HepG2 (cell line): ENCODE data around the gene SLC45A1. TPM values are rescaled to one million over a fixed set of nuclear protein-coding genes. Genes with fewer than 3 reads are reported as not detected.

ENCODE experiments used
- ARID5B ChIP-seq: IDR thresholded peaks from 2 replicates; pipeline ENCODE4 v1.4.0; 2020; ENCODE audit warnings: mild to moderate bottlenecking, missing genetic modification reagents
- EED ChIP-seq: sonication (generic); formaldehyde crosslinking; IDR thresholded peaks from 2 replicates; pipeline ENCODE4 v1.5.0; 2020; ENCODE audit warnings: mild to moderate bottlenecking, missing genetic modification reagents
- FIP1L1 ChIP-seq: fragments of 200-400 bp; formaldehyde crosslinking; IDR thresholded peaks from 2 replicates; pipeline ENCODE4 v1.6.1; 2018; ENCODE audit warnings: low read depth, mild to moderate bottlenecking, low read length, moderate library complexity, borderline replicate concordance; ENCODE audit not compliant: insufficient read depth
- FOXA1 ChIP-seq, 2 experiments: fragments of 450-650 bp in 1 of 2; sonication (generic) in 1 of 2; formaldehyde crosslinking in 1 of 2; IDR thresholded peaks; 2 replicates each; pipeline versions ENCODE4 v1.4.0 to v1.6.1; 2016 to 2020; ENCODE audit warnings: missing genetic modification reagents in 1 of 2
- HMGXB4 ChIP-seq, 2 experiments: sonication (generic) in 1 of 2; formaldehyde crosslinking in 1 of 2; IDR thresholded peaks; 2 replicates each; pipeline versions ENCODE4 v1.4.0 to v1.6.1; 2018 to 2020; ENCODE audit warnings: missing genetic modification reagents in 2 of 2, borderline replicate concordance in 1 of 2, low read depth in 1 of 2, mild to moderate bottlenecking in 1 of 2, missing biosample characterization in 1 of 2
- KDM5B ChIP-seq: sonication (generic); formaldehyde crosslinking; IDR thresholded peaks from 2 replicates; pipeline ENCODE4 v1.4.0; 2020; ENCODE audit warnings: missing genetic modification reagents, mild to moderate bottlenecking, borderline replicate concordance
- KDM6A ChIP-seq: IDR thresholded peaks from 2 replicates; pipeline ENCODE4 v1.6.1; 2016; ENCODE audit warnings: low read depth
- MEF2D ChIP-seq: sonication (generic); formaldehyde crosslinking; IDR thresholded peaks from 2 replicates; pipeline ENCODE4 v1.5.1; 2020; ENCODE audit warnings: mild to moderate bottlenecking, missing genetic modification reagents
- NPAS2 ChIP-seq: sonication (generic); formaldehyde crosslinking; IDR thresholded peaks from 2 replicates; pipeline ENCODE4 v1.8.0; 2022; ENCODE audit warnings: mild to moderate bottlenecking, missing genetic modification reagents, borderline replicate concordance
- SOX13 ChIP-seq, 3 experiments: fragments of 450-650 bp in 1 of 3; sonication (generic) in 1 of 3; formaldehyde crosslinking in 1 of 3; IDR thresholded peaks in 2 of 3; conservative IDR thresholded peaks in 1 of 3; 2 replicates each; pipeline versions ENCODE4 v1.5.0 to v1.6.1; 2016 to 2020; ENCODE audit warnings: antibody characterized with exemption in 1 of 3, mild to moderate bottlenecking in 1 of 3, missing compliant biosample characterization in 1 of 3, missing genetic modification reagents in 1 of 3, moderate library complexity in 1 of 3
- THAP9 ChIP-seq: sonication (generic); formaldehyde crosslinking; IDR thresholded peaks from 2 replicates; pipeline ENCODE4; 2020; ENCODE audit warnings: missing genetic modification reagents, mild to moderate bottlenecking, borderline replicate concordance
- ZBTB39 ChIP-seq: sonication (generic); formaldehyde crosslinking; IDR thresholded peaks from 2 replicates; pipeline ENCODE4 v1.5.0; 2020; ENCODE audit warnings: missing genetic modification reagents
- ZFP41 ChIP-seq: sonication (generic); formaldehyde crosslinking; IDR thresholded peaks from 2 replicates; pipeline ENCODE4 v1.4.0; 2020; ENCODE audit warnings: mild to moderate bottlenecking, missing genetic modification reagents, borderline replicate concordance
- ZMAT3 ChIP-seq: sonication (generic); formaldehyde crosslinking; conservative IDR thresholded peaks from 2 replicates; pipeline ENCODE4 v1.7.0; 2021; ENCODE audit warnings: missing genetic modification reagents
- ZNF335 ChIP-seq: sonication (generic); formaldehyde crosslinking; IDR thresholded peaks from 2 replicates; pipeline ENCODE4 v1.4.0; 2020; ENCODE audit warnings: missing genetic modification reagents
- polyA plus RNA-seq, 8 experiments: library from polyadenylated mRNA; depleted of rRNA in 3 of 8; stranded (reverse) in 7 of 8; unstranded in 1 of 8; fragments of >200 nt; fragmentation: Illumina TruSeq in 4 of 8; extraction: Trizol in 4 of 8; gene quantifications; 2 replicates each; pipeline versions ENCODE4 v1.2.1 to v1.2.3, GENCODE V29; 2011 to 2016; ENCODE audit warnings: low read depth in 4 of 8, missing spikeins in 1 of 8, mixed read lengths in 1 of 8; ENCODE audit not compliant: insufficient read depth in 1 of 8
- total RNA-seq, 5 experiments: library from RNA; depleted of rRNA; stranded (reverse); fragments of >200 nt; fragmentation: Illumina TruSeq; extraction: Trizol; gene quantifications; 2 replicates each; pipeline ENCODE4 v1.2.3, GENCODE V29; 2016; ENCODE audit warnings: low read depth in 1 of 5

The SLC45A1 gene
- total and polyA plus RNA-seq, 2 of the 13 experiments (the other 11 are each of a cell fraction or from before 2014, with no cell fraction given): not detected

GRCh38 chr1:8281843-8282509, 35.9 kb upstream of the SLC45A1 start (continued):
- TF ChIP-seq HMGXB4 (CRISPR knock-in tag; IDR thresholded peaks at IDR 0.05; ENCODE audit: borderline replicate concordance in 1 of 2, low read depth in 1 of 2) (peak in 1 of 2 experiments; percentile 78; a peak in 2 of 4 replicates), THAP9 (CRISPR knock-in tag) (0 out of 2 replicates have a peak, but pooled peaks have one; percentile 42), ZFP41 (CRISPR knock-in tag) (no peak), KDM5B (CRISPR knock-in tag) (peak; percentile 60; the same call in 1 of the 2 replicates), FOXA1 (IDR thresholded peaks at IDR 0.05) (no peak), FOXA1 (CRISPR knock-in tag; IDR thresholded peaks at IDR 0.05) (no peak), ZBTB39 (CRISPR knock-in tag) (no peak), KDM6A (CRISPR knock-in tag) (no peak), ARID5B (CRISPR knock-in tag) (peak; percentile 82), MEF2D (CRISPR knock-in tag) (peak; percentile 58; the same call in 1 of the 2 replicates), NPAS2 (CRISPR knock-in tag) (no peak), EED (CRISPR knock-in tag) (no peak), ZNF335 (CRISPR knock-in tag) (no peak), ZMAT3 (CRISPR knock-in tag) (peak; percentile 64; the same call in 1 of the 2 replicates), FIP1L1 (no peak), SOX13 (IDR thresholded peaks at IDR 0.05) (no peak), SOX13 (CRISPR knock-in tag; conservative IDR thresholded peaks at IDR 0.05 in 1 of 2, IDR thresholded peaks at IDR 0.05 in 1 of 2) (peak in 1 of 2 experiments; percentile 39; a peak in 1 of 4 replicates)
